ENCODE measurements around the gene SMIM28. TPM values are rescaled to one million over a fixed set of nuclear protein-coding genes. Genes with fewer than 3 reads are reported as not detected.

The SMIM28 gene
- total and polyA plus RNA-seq, 9 of the 15 experiments (the other 6 are each of a cell fraction or from before 2014, with no cell fraction given): not detected

DNA sequence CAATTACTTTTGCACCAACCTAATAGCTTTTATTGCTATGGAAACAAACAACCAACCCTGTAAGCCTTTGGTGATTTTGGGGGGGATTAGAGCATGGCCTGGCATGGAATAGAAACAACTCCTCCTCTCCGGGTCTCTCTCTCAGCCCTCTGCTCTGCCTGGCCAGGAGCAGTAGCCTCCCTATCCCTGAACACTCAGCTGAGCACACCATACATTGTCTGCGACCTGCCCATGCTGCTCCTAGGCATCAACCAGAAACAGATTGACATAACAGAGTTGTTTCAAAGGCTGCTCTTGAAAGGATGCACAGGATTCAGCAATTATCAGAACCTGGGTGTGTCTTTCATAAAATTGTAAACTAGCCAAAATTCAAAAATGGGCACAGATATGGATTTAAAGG is 29.8 kb upstream of the SMIM28 start:
- no peaks in the 10 kb centered on the region for H4K20me1 ChIP-seq (replicated peaks; ENCODE audit: control insufficient read depth, insufficient read depth, low read length)

DNA sequence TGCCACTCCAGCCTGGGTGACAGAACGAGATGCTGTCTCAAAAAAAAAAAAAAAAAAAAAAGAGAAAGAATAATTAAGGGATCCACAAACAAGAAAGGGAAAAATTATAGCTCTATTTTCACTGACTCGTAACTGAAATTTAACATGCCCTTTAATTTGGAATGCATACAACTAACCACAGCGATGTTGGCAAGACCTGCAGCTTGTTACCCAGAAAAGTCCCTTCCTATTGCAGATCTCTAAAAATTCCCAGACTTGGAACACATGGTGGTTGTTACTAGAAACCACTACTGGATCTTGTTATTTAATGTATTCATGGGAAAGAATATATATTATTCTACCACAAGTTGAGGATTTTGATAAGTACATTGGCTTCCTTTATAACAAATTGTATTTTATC is 27.8 kb upstream of the SMIM28 start:
- Histone ChIP-seq H2AFZ (ENCODE audit: low read depth, low read length) (no peak overlapping the region), H3K4me1 (replicated peaks in 1 of 2; ENCODE audit: control insufficient read depth in 2 of 2, insufficient read depth in 2 of 2, low read length in 2 of 2) (no peaks in the 10 kb centered on the region), H3K4me3 (no peak overlapping the region), H3K9me1 (ENCODE audit: control insufficient read depth, insufficient read depth, low read length) (no peaks in the 10 kb centered on the region), H3K79me2 (ENCODE audit: control insufficient read depth, insufficient read depth, low read length) (no peaks in the 10 kb centered on the region), H3K9ac (ENCODE audit: insufficient read depth in 1 of 2, low read depth in 2 of 2, low read length in 2 of 2) (no peak overlapping the region), H3K27ac (ENCODE audit: extremely low read depth, low read depth, low read length) (no peak overlapping the region), H3K36me3 (ENCODE audit: control insufficient read depth, insufficient read depth, low read length) (no peaks in the 10 kb centered on the region), H3K27me3 (ENCODE audit: control insufficient read depth in 2 of 2, insufficient read depth in 2 of 2, low read length in 2 of 2) (peaks cover 7 to 10% of the 10 kb centered on the region in 2 experiments; a peak in 3 of 5 replicates), H3K4me2 (ENCODE audit: insufficient read depth, low read length) (no peak overlapping the region), H3K9me3 (replicated peaks; ENCODE audit: control insufficient read depth, insufficient read depth, low read depth, low read length) (no peaks in the 10 kb centered on the region), H4K20me1 (replicated peaks; ENCODE audit: control insufficient read depth, insufficient read depth, low read length) (no peaks in the 10 kb centered on the region)
- ChIA-PET CTCF (ENCODE audit: low intra/inter-chr PET ratio) (no interaction called here), POLR2A (no interaction called here)
- WGBS (ENCODE audit: insufficient coverage, low coverage, missing lambda C conversion rate): 0% methylated on average over 2 of the region's 3 CpGs
- FAIRE-seq (no peak), ATAC-seq (no peak), DNase-seq (ENCODE audit: extremely low read depth in 1 of 4, low spot score in 3 of 4) (no peak)
- no TSS peak for BruUV-seq (replicated peaks)
- in situ Hi-C loops (cut with MboI) (no loop called here), intact Hi-C loops (cut with micrococcal nuclease) (no loop called here)
- TF ChIP-seq ARID2 (IDR thresholded peaks at IDR 0.05) (no peak), ELF2 (CRISPR knock-in tag; IDR thresholded peaks at IDR 0.05) (no peak), ZNF3 (CRISPR knock-in tag; IDR thresholded peaks at IDR 0.05) (no peak)
- TF ChIP-seq, protein P1, sequence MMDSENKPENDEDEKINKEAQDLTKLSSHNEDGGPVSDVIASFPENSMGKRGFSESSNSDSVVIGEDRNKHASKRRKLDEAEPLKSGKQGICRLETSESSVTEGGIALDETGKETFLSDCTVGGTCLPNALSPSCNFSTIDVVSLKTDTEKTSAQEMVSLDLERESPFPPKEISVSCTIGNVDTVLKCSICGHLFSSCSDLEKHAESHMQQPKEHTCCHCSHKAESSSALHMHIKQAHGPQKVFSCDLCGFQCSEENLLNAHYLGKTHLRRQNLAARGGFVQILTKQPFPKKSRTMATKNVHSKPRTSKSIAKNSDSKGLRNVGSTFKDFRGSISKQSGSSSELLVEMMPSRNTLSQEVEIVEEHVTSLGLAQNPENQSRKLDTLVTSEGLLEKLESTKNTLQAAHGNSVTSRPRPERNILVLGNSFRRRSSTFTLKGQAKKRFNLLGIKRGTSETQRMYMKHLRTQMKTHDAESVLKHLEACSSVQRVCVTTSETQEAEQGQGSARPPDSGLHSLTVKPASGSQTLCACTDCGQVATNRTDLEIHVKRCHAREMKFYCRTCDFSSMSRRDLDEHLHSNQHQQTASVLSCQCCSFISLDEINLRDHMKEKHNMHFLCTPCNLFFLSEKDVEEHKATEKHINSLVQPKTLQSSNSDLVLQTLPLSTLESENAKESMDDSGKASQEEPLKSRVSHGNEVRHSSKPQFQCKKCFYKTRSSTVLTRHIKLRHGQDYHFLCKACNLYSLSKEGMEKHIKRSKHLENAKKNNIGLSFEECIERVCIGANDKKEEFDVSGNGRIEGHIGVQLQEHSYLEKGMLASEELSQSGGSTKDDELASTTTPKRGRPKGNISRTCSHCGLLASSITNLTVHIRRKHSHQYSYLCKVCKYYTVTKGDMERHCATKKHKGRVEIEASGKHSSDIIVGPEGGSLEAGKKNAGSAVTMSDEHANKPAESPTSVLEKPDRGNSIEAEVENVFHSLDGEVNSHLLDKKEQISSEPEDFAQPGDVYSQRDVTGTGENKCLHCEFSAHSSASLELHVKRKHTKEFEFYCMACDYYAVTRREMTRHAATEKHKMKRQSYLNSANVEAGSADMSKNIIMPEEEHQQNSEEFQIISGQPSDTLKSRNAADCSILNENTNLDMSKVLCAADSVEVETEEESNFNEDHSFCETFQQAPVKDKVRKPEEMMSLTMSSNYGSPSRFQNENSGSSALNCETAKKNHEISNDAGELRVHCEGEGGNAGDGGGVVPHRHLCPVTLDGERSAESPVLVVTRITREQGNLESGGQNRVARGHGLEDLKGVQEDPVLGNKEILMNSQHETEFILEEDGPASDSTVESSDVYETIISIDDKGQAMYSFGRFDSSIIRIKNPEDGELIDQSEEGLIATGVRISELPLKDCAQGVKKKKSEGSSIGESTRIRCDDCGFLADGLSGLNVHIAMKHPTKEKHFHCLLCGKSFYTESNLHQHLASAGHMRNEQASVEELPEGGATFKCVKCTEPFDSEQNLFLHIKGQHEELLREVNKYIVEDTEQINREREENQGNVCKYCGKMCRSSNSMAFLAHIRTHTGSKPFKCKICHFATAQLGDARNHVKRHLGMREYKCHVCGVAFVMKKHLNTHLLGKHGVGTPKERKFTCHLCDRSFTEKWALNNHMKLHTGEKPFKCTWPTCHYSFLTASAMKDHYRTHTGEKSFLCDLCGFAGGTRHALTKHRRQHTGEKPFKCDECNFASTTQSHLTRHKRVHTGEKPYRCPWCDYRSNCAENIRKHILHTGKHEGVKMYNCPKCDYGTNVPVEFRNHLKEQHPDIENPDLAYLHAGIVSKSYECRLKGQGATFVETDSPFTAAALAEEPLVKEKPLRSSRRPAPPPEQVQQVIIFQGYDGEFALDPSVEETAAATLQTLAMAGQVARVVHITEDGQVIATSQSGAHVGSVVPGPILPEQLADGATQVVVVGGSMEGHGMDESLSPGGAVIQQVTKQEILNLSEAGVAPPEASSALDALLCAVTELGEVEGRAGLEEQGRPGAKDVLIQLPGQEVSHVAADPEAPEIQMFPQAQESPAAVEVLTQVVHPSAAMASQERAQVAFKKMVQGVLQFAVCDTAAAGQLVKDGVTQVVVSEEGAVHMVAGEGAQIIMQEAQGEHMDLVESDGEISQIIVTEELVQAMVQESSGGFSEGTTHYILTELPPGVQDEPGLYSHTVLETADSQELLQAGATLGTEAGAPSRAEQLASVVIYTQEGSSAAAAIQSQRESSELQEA (IDR thresholded peaks at IDR 0.05; ENCODE audit: low read depth): no peak

More for the DNA sequence above, 29.8 kb upstream of the SMIM28 start:
- FAIRE-seq (no peak), DNase-seq (ENCODE audit: extremely low read depth in 1 of 4, low spot score in 3 of 4) (no peak), ATAC-seq (no peak)
- Histone ChIP-seq H3K36me3 (ENCODE audit: control insufficient read depth, insufficient read depth, low read length) (no peaks in the 10 kb centered on the region), H3K4me2 (ENCODE audit: insufficient read depth, low read length) (no peak overlapping the region), H3K9me1 (ENCODE audit: control insufficient read depth, insufficient read depth, low read length) (no peaks in the 10 kb centered on the region), H3K9ac (ENCODE audit: insufficient read depth in 1 of 2, low read depth in 2 of 2, low read length in 2 of 2) (no peak overlapping the region), H3K4me3 (no peak overlapping the region), H3K4me1 (replicated peaks in 1 of 2; ENCODE audit: control insufficient read depth in 2 of 2, insufficient read depth in 2 of 2, low read length in 2 of 2) (no peaks in the 10 kb centered on the region), H2AFZ (ENCODE audit: low read depth, low read length) (no peak overlapping the region), H3K79me2 (ENCODE audit: control insufficient read depth, insufficient read depth, low read length) (no peaks in the 10 kb centered on the region), H3K9me3 (replicated peaks; ENCODE audit: control insufficient read depth, insufficient read depth, low read depth, low read length) (no peaks in the 10 kb centered on the region), H3K27ac (ENCODE audit: extremely low read depth, low read depth, low read length) (no peak overlapping the region), H3K27me3 (ENCODE audit: control insufficient read depth in 2 of 2, insufficient read depth in 2 of 2, low read length in 2 of 2) (peaks cover 7% of the 10 kb centered on the region in 2 experiments; a peak in 3 of 5 replicates)
- WGBS (ENCODE audit: insufficient coverage, low coverage, missing lambda C conversion rate): 3% methylated on average over 2 of the region's 2 CpGs
- no TSS peak for BruUV-seq (replicated peaks)
- intact Hi-C loops (cut with micrococcal nuclease) (no loop called here), in situ Hi-C loops (cut with MboI) (no loop called here)
- ChIA-PET CTCF (ENCODE audit: low intra/inter-chr PET ratio) (no interaction called here), POLR2A (interaction anchor here (1.2 kb wide), 1 partner anchor 9 kb away, joined by 5 read pairs; no protein-coding TSS in a partner anchor)
- TF ChIP-seq ZNF644 (tag; IDR thresholded peaks at IDR 0.05; ENCODE audit: low read depth) (no peak), SAP30 (IDR thresholded peaks at IDR 0.05; ENCODE audit: borderline replicate concordance, insufficient read depth, low read depth, low read length, poor library complexity, severe bottlenecking) (no peak), DMBX1 (CRISPR knock-in tag; IDR thresholded peaks at IDR 0.05; ENCODE audit: borderline replicate concordance) (no peak), SREBF2 (CRISPR knock-in tag; IDR thresholded peaks at IDR 0.05) (no peak), RAD51 (IDR thresholded peaks at IDR 0.05; ENCODE audit: borderline replicate concordance, low read depth) (no peak), SRSF7 (optimal IDR thresholded peaks at IDR 0.05; ENCODE audit: low read depth, low read length) (no peak), RNF2 (IDR thresholded peaks at IDR 0.05) (no peak), FUS (optimal IDR thresholded peaks at IDR 0.05; ENCODE audit: low read depth, low read length) (no peak), ADNP (tag; IDR thresholded peaks at IDR 0.05) (no peak), ZFP36 (IDR thresholded peaks at IDR 0.05; ENCODE audit: low read depth, low read length, partially characterized antibody) (no peak), ZNF76 (CRISPR knock-in tag; IDR thresholded peaks at IDR 0.05; ENCODE audit: borderline replicate concordance) (no peak)
